Stomach (tissue), 4 donors: Measurements from ENCODE around the gene CAPG.

Experiments
- CTCF ChIP-seq, 7 experiments: fragments of 450-650 bp in 4 of 7; fragments of 200-600 bp in 3 of 7; sonication (generic) in 3 of 7; IDR thresholded peaks; one replicate each; pipeline ENCODE4 v1.5.1; 2016 to 2019; ENCODE audit warnings: antibody characterized with exemption in 7 of 7, control low read depth in 2 of 7, mild to moderate bottlenecking in 1 of 7
- EP300 ChIP-seq: sonication (generic); formaldehyde crosslinking; IDR thresholded peaks from one replicate; pipeline ENCODE4 v1.6.1; 2017; ENCODE audit warnings: antibody characterized with exemption
- POLR2A ChIP-seq, 4 donors: fragments of 450-650 bp; IDR thresholded peaks; one replicate each; pipeline ENCODE4 v1.6.1; 2016; ENCODE audit warnings: antibody characterized with exemption in 4 of 4, control low read depth in 2 of 4, mild to moderate bottlenecking in 1 of 4, moderate library complexity in 1 of 4
- POLR2AphosphoS5 ChIP-seq, 3 donors: sonication (generic); formaldehyde crosslinking; IDR thresholded peaks; one replicate each; pipeline ENCODE4 v1.6.1; 2016; ENCODE audit warnings: antibody characterized with exemption in 3 of 3

- TF ChIP-seq CTCF (IDR thresholded peaks at IDR 0.05) (no peak), POLR2A (IDR thresholded peaks at IDR 0.05) (no peak), EP300 (no peak), POLR2AphosphoS5 (IDR thresholded peaks at IDR 0.05) (no peak)
These were observed 30.1 kb downstream of the CAPG start for GRCh38 chr2:85380048-85380447.
